OCI-LY7 (cell line): ENCODE measurements around the gene CDKAL1.

ENCODE experiments used
- EZH2phosphoT487 ChIP-seq: fragments of 200-600 bp; sonication (generic); IDR thresholded peaks from 2 replicates; pipeline ENCODE4 v1.6.1; 2018; ENCODE audit warnings: low read depth, borderline replicate concordance, mild to moderate bottlenecking, mixed run types, antibody characterized with exemption, low read length, moderate library complexity, mixed read lengths
- TF ChIP-seq, protein P1 (sequence below): fragments of 200-600 bp; sonication (generic); conservative IDR thresholded peaks from 2 replicates; pipeline ENCODE4 v1.5.1; 2014; ENCODE audit warnings: mild to moderate bottlenecking, antibody characterized with exemption, low read length, moderate library complexity, mixed read lengths

DNA sequence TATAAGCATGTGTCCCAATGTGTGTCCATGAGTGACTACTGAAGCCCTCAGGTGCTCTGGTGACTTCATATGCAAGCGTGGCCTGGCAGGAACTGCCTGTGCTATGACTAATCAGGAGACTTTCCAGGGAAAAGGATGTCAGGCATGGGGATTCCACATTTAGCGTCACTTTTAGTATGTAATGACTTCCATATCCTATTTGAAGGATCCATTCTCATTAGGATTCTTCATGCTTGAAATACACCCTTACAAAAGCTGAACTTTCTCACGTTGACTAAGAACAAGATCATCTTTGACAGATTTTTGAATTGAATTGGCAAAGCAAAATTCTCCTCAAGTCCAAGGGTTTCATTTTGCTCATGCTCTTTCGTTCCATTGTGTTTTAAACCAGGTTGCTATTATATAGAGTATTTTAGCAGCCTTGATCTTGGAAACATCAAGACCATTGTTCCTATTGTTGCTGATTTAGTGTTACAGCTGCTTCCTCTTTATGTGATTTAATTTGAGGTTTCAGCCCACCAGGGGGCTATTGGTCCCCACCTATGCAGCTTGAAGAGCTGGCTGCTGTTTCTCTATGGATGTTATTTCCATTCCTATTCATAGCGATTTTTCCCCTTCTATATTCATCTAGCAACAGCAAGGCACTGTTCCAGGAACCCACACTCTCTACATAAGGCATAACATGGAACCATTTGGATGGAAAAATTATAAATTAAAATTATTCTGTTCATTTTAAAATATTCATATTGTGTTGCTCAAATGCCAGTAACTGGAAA lies 418.6 kb downstream of the CDKAL1 start:
- TF ChIP-seq, protein P1, sequence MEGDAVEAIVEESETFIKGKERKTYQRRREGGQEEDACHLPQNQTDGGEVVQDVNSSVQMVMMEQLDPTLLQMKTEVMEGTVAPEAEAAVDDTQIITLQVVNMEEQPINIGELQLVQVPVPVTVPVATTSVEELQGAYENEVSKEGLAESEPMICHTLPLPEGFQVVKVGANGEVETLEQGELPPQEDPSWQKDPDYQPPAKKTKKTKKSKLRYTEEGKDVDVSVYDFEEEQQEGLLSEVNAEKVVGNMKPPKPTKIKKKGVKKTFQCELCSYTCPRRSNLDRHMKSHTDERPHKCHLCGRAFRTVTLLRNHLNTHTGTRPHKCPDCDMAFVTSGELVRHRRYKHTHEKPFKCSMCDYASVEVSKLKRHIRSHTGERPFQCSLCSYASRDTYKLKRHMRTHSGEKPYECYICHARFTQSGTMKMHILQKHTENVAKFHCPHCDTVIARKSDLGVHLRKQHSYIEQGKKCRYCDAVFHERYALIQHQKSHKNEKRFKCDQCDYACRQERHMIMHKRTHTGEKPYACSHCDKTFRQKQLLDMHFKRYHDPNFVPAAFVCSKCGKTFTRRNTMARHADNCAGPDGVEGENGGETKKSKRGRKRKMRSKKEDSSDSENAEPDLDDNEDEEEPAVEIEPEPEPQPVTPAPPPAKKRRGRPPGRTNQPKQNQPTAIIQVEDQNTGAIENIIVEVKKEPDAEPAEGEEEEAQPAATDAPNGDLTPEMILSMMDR, result no peak
- TF ChIP-seq EZH2phosphoT487, result no peak
